Naive thymus-derived CD4-positive, alpha-beta T cell (primary cell): ENCODE results near the gene STK32A. TPM values are rescaled to one million over a fixed set of nuclear protein-coding genes. Genes with fewer than 3 reads are reported as not detected.

ENCODE experiments used
- ATAC-seq: fragments of 150-1000 bp; cut with Tn5 transposase; 2 replicates; pipeline ENCODE4 v1.10.0; 2021; ENCODE audit warnings: mild to moderate bottlenecking, moderate library complexity
- CTCF ChIA-PET: fragments of 350-600 bp; sonication (Branson Sonifier 250); formaldehyde crosslinking; loops from one replicate; lab custom pipeline; 2021; ENCODE audit warnings: antibody characterized with exemption; lab: Charles Lee
- POLR2A ChIA-PET: fragments of 350-600 bp; sonication (Branson Sonifier 250); formaldehyde crosslinking; loops from one replicate; lab custom pipeline; 2021; ENCODE audit warnings: antibody characterized with exemption, inconsistent platforms; lab: Charles Lee
- DNase-seq, 9 donors: peaks; one replicate each; pipeline versions ENCODE4 v3.0.0 to v3.0.0-alpha.2; 2020 to 2022; ENCODE audit warnings: mixed read lengths in 1 of 9
- H3K27ac ChIP-seq: one replicate; pipeline ENCODE4 v1.7.0; 2013; ENCODE audit warnings: mild to moderate bottlenecking, low read depth, low read length, moderate library complexity
- H3K27me3 ChIP-seq, 2 donors: one replicate each; pipeline ENCODE4 v1.7.0; 2013; ENCODE audit warnings: low read length in 2 of 2, mild to moderate bottlenecking in 2 of 2, moderate library complexity in 2 of 2; ENCODE audit not compliant: control insufficient read depth in 2 of 2, insufficient read depth in 2 of 2
- H3K36me3 ChIP-seq, 3 experiments: 1 replicate in 2 of 3; 2 replicates in 1 of 3; pipeline ENCODE4 v1.7.0; 2013; ENCODE audit warnings: low read length in 3 of 3, mild to moderate bottlenecking in 3 of 3, moderate library complexity in 1 of 3; ENCODE audit not compliant: insufficient read depth in 3 of 3, control insufficient read depth in 2 of 3
- H3K4me1 ChIP-seq, 2 donors: one replicate each; pipeline ENCODE4 v1.7.0; 2013; ENCODE audit warnings: low read length in 2 of 2, mild to moderate bottlenecking in 2 of 2, moderate library complexity in 1 of 2; ENCODE audit not compliant: control insufficient read depth in 2 of 2, insufficient read depth in 2 of 2
- H3K4me3 ChIP-seq: 2 replicates; pipeline ENCODE4 v1.7.0; 2013; ENCODE audit warnings: mild to moderate bottlenecking, low read length
- H3K9me3 ChIP-seq, 3 experiments: 1 replicate in 2 of 3; 2 replicates in 1 of 3; pipeline ENCODE4 v1.7.0; 2013; ENCODE audit warnings: low read length in 3 of 3; ENCODE audit not compliant: control insufficient read depth in 2 of 3
- H3K27ac Mint-ChIP-seq, 9 donors: one replicate each; pipeline ENCODE4 v1.8.0; 2020 to 2022; ENCODE audit warnings: mixed read lengths in 9 of 9, mild to moderate bottlenecking in 8 of 9, moderate library complexity in 5 of 9, inconsistent platforms in 2 of 9
- H3K27me3 Mint-ChIP-seq, 5 donors: one replicate each; pipeline ENCODE4 v1.8.0; 2021 to 2022; ENCODE audit warnings: mixed read lengths in 5 of 5, mild to moderate bottlenecking in 1 of 5
- H3K36me3 Mint-ChIP-seq, 5 donors: one replicate each; pipeline ENCODE4 v1.8.0; 2020 to 2022; ENCODE audit warnings: mixed read lengths in 5 of 5, mild to moderate bottlenecking in 3 of 5, inconsistent platforms in 1 of 5
- H3K4me1 Mint-ChIP-seq, 7 donors: one replicate each; pipeline ENCODE4 v1.8.0; 2020 to 2022; ENCODE audit warnings: mixed read lengths in 7 of 7, mild to moderate bottlenecking in 3 of 7, inconsistent platforms in 1 of 7
- H3K4me3 Mint-ChIP-seq, 10 donors: one replicate each; pipeline ENCODE4 v1.8.0; 2020 to 2022; ENCODE audit warnings: mild to moderate bottlenecking in 10 of 10, mixed read lengths in 10 of 10, moderate library complexity in 6 of 10, inconsistent platforms in 2 of 10
- H3K9me3 Mint-ChIP-seq, 11 donors: one replicate each; pipeline ENCODE4 v1.8.0; 2020 to 2022; ENCODE audit warnings: mixed read lengths in 11 of 11, mild to moderate bottlenecking in 4 of 11, inconsistent platforms in 1 of 11, moderate library complexity in 1 of 11
- intact Hi-C, 2 donors: fragments of 100-400 bp; cut with micrococcal nuclease; formaldehyde crosslinking; loops; one replicate each; pipeline ENCODE4 v1.15.1; 2023
- polyA plus RNA-seq, 2 donors: library from polyadenylated mRNA; unstranded; fragments of 300-500 nt; fragmentation: Illumina TruSeq; gene quantifications; one replicate each; pipeline ENCODE4 v1.2.3, GENCODE V29; 2021
- total RNA-seq, 6 experiments: library from RNA in 5 of 6; stranded (reverse) in 5 of 6; gene quantifications; 1 replicate in 5 of 6; 2 replicates in 1 of 6; pipeline ENCODE4 v1.2.3 and lab custom pipeline; 2021 to 2026

Gene STK32A
- total and polyA plus RNA-seq, 7 experiments from 2014 or later = not detected

DNA sequence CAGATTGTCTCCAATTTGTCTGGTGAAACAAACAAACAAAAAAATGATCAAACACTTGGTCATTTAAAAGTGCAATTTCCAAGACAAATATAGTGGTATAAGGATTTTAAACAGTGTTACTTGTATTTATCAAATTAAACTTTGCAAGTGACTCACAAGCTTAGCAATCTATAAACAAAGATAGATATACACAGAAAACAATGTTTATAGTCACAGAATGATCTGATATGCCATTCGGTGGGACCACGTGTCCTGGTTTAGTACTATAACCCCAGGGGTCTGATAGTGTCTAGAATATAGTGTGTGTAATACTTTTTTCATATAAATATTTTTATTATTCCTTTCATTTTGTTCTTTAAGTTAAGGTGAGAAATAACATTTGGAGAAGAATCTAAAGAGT lies 183.8 kb downstream of the STK32A start:
- CTCF ChIA-PET = no interaction called here
- no peaks in the 10 kb centered on the region for H3K4me1 Mint-ChIP-seq

DNA sequence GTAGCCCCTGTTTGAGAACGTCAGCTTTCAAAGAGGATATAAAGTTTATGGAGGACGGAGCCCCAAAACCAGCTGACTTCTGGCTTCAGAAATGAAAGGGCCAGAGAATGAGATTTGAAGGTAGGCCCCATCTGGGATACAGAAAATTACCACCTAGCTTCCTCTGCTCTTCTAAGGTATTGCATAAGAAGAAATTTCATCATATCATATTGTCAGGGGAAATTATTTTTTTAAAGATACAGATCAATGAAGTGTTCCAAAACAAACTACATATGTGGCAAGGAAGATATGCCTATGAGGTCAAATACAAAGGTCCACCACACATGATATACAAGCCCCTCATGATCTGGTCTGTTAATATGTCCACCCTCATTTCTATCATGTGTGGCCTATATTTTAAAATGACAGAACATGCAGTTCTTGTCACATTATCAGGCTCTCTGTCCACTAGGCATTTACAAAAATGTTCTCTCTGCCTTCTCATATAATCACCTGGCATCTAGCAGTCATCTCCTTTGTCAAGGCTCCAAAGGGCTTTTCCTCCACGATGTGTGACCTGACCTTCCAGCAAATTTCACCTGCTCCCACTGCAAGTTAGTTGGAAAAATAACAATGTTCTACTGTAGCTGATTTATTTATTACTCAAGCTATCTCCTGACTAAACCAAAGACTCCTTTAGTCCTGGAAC lies 192.0 kb downstream of the STK32A start:
- H3K36me3 Mint-ChIP-seq = no peaks in the 10 kb centered on the region
- peaks cover 0 to 2% (median 0%) of the 10 kb centered on the region in 7 donors for H3K4me1 Mint-ChIP-seq
- ChIA-PET CTCF (no interaction called here), POLR2A (no interaction called here)
- Histone ChIP-seq H3K4me1 (no peaks in the 10 kb centered on the region), H3K36me3 (no peaks in the 10 kb centered on the region), H3K27ac (no peak overlapping the region), H3K4me3 (no peak overlapping the region), H3K27me3 (no peaks in the 10 kb centered on the region), H3K9me3 (no peaks in the 10 kb centered on the region)
- intact Hi-C loops = no loop called here
- no peak overlapping the region for H3K27ac Mint-ChIP-seq
- peaks cover 0 to 11% (median 4%) of the 10 kb centered on the region in 5 donors for H3K27me3 Mint-ChIP-seq
- ATAC-seq (no peak), DNase-seq (no peak)
- peaks cover 0 to 12% (median 0%) of the 10 kb centered on the region in 11 donors for H3K9me3 Mint-ChIP-seq
- H3K4me3 Mint-ChIP-seq = no peak overlapping the region

More for the DNA sequence above, 183.8 kb downstream of the STK32A start:
- Mint-ChIP-seq H3K9me3 (peaks cover 0 to 3% (median 0%) of the 10 kb centered on the region in 11 donors), H3K27ac (no peak overlapping the region), H3K36me3 (no peaks in the 10 kb centered on the region), H3K4me3 (no peak overlapping the region), H3K27me3 (peaks cover 0 to 16% (median 9%) of the 10 kb centered on the region in 5 donors)
- ATAC-seq (no peak), DNase-seq (no peak)
- Histone ChIP-seq H3K27me3 (no peaks in the 10 kb centered on the region), H3K27ac (no peak overlapping the region), H3K36me3 (no peaks in the 10 kb centered on the region), H3K9me3 (no peaks in the 10 kb centered on the region), H3K4me3 (no peak overlapping the region), H3K4me1 (no peaks in the 10 kb centered on the region)
- intact Hi-C loops = no loop called here
- POLR2A ChIA-PET = no interaction called here

DNA sequence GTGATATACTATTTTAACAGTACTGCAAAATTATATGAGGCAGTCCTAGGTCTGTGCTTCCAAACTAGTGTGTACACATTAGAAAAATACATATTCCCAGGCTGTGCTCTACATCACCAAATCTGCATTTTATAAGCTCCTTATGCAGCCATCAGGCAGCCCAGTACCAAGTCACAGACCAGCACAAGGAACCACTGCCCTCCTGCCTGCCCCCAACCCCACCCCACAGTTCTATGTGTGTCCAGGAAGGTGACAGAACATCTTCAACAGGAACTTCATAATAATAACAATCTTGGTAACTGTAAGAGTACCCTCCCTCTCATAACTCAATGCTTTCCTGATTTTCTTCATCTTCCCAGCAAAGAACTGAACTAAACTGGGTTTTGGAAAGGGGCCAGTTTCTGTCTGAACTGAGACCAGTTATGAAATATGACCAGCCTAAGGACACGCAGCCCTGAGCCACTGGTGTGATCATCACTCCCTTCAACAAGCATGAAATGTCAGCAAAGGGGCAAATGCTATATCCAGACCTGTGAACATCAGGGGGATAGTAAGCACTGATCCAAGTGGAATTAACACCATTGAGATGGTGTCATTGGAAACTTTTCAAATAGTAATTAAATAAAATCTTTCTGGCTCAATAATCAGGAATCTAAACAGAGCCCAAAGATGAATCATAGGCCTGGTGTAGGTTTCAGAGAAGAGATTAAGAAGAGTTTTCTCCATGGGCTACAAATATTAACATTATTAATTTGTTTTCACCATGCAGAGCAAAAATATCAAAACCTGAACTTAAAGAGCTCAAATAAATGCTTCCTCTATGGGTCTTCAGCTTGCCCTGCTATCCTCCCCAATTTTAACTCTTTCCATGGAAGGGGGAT lies 192.9 kb downstream of the STK32A start:
- peaks cover 0 to 9% (median 4%) of the 10 kb centered on the region in 5 donors for H3K27me3 Mint-ChIP-seq
- no peaks in the 10 kb centered on the region for H3K4me1 ChIP-seq
- H3K27me3 ChIP-seq = no peaks in the 10 kb centered on the region
- H3K36me3 ChIP-seq = no peaks in the 10 kb centered on the region
- H3K9me3 Mint-ChIP-seq = peaks cover 0 to 12% (median 0%) of the 10 kb centered on the region in 11 donors
- ATAC-seq (no peak), DNase-seq (no peak)
- H3K9me3 ChIP-seq = no peaks in the 10 kb centered on the region
- CTCF ChIA-PET = no interaction called here
- peaks cover 0 to 2% (median 0%) of the 10 kb centered on the region in 7 donors for H3K4me1 Mint-ChIP-seq
- H3K36me3 Mint-ChIP-seq = no peaks in the 10 kb centered on the region
- H3K27ac ChIP-seq = no peak overlapping the region
- POLR2A ChIA-PET = no interaction called here
- no peak overlapping the region for H3K4me3 Mint-ChIP-seq
- intact Hi-C loops = no loop called here
- no peak overlapping the region for H3K4me3 ChIP-seq
- no peak overlapping the region for H3K27ac Mint-ChIP-seq

GRCh38 chr5:147430628-147431027 lies 195.8 kb downstream of the STK32A start:
- no peaks in the 10 kb centered on the region for H3K4me1 ChIP-seq
- H3K9me3 ChIP-seq = no peaks in the 10 kb centered on the region
- ChIA-PET CTCF (no interaction called here), POLR2A (no interaction called here)
- intact Hi-C loops = no loop called here
- Mint-ChIP-seq H3K9me3 (peaks cover 0 to 12% (median 0%) of the 10 kb centered on the region in 11 donors), H3K36me3 (no peaks in the 10 kb centered on the region), H3K27me3 (peaks cover 0 to 13% (median 7%) of the 10 kb centered on the region in 5 donors), H3K27ac (no peak overlapping the region), H3K4me1 (peaks cover 0 to 2% (median 0%) of the 10 kb centered on the region in 7 donors), H3K4me3 (no peak overlapping the region)
- ATAC-seq = no peak
- H3K27ac ChIP-seq = no peak overlapping the region
- H3K36me3 ChIP-seq = no peaks in the 10 kb centered on the region
- H3K27me3 ChIP-seq = no peaks in the 10 kb centered on the region
- H3K4me3 ChIP-seq = no peak overlapping the region
- DNase-seq = no peak

DNA sequence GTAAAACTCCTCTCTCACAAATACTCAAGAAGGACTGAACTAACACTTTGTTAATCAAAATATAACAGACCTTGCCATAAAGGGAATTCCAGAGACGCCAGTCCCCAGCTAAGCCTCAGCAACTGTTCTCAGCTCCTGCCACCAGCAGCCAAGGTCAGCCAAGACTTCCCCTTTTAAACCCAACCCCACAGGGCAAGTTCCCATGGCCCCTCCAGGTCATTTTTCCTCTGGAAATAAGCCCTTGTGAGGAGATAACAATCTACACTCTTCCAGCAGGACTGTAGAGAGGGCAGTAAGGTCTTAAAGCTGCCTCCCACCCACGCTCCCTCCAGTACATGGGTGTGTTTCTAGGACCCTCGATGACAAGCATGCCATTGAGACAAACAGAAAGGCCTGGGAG lies 196.8 kb downstream of the STK32A start:
- intact Hi-C loops = no loop called here
- POLR2A ChIA-PET = no interaction called here
- no peak overlapping the region for H3K27ac Mint-ChIP-seq
- Histone ChIP-seq H3K4me3 (no peak overlapping the region), H3K36me3 (no peaks in the 10 kb centered on the region), H3K27ac (no peak overlapping the region), H3K27me3 (no peaks in the 10 kb centered on the region), H3K4me1 (no peaks in the 10 kb centered on the region), H3K9me3 (no peaks in the 10 kb centered on the region)
- CTCF ChIA-PET = no interaction called here
- H3K4me1 Mint-ChIP-seq = peaks cover 0 to 2% (median 0%) of the 10 kb centered on the region in 7 donors
- DNase-seq = no peak
- ATAC-seq = no peak
- H3K4me3 Mint-ChIP-seq = no peak overlapping the region
- H3K9me3 Mint-ChIP-seq = peaks cover 0 to 9% (median 0%) of the 10 kb centered on the region in 11 donors
- peaks cover 0 to 13% (median 9%) of the 10 kb centered on the region in 5 donors for H3K27me3 Mint-ChIP-seq
- no peaks in the 10 kb centered on the region for H3K36me3 Mint-ChIP-seq

DNA sequence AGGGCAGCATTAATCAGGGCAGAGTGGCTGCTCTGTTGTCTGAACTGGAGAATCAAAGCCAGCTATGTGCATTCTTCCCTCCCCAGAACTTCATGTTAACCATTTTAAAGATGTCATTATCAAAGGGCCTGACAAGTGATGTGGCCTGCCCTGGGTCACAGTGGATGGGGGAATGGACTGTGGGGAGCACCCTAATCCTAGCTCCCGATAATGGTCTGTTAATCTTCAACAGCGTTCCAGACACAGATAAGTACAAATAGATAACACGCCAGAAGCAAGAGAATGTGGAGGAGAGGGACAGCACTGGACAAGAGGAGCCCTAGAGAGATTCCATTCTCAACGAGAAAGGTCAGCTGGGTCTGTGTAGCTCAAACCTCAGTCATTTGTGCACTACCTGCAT lies 197.5 kb downstream of the STK32A start:
- Histone ChIP-seq H3K4me1 (no peaks in the 10 kb centered on the region), H3K9me3 (no peaks in the 10 kb centered on the region), H3K4me3 (no peak overlapping the region), H3K27me3 (no peaks in the 10 kb centered on the region), H3K36me3 (no peaks in the 10 kb centered on the region), H3K27ac (no peak overlapping the region)
- ATAC-seq = no peak
- Mint-ChIP-seq H3K36me3 (no peaks in the 10 kb centered on the region), H3K4me1 (peaks cover 0 to 2% (median 0%) of the 10 kb centered on the region in 7 donors), H3K27me3 (peaks cover 0 to 13% (median 10%) of the 10 kb centered on the region in 5 donors), H3K9me3 (peaks cover 0 to 9% (median 0%) of the 10 kb centered on the region in 11 donors), H3K27ac (no peak overlapping the region), H3K4me3 (no peak overlapping the region)
- DNase-seq = no peak
- ChIA-PET POLR2A (no interaction called here), CTCF (no interaction called here)
- intact Hi-C loops = no loop called here
